Heart left ventricle (tissue), 16 donors: ENCODE measurements around the gene HID1. TPM values are rescaled to one million over a fixed set of nuclear protein-coding genes. Genes with fewer than 3 reads are reported as not detected.

Experiments
- ATAC-seq, 4 donors: fragments of 200-7000 bp; cut with Tn5 transposase; one replicate each; pipeline ENCODE4 v1.9.1; 2020 to 2022; ENCODE audit warnings: moderate library complexity in 4 of 4, mild to moderate bottlenecking in 3 of 4, moderate number of reproducible peaks in 1 of 4
- DNase-seq, 5 donors: peaks; one replicate each; pipeline ENCODE4 v3.0.0-alpha.2; 2020
- H3K27ac ChIP-seq, 12 donors: fragments of 200-600 bp; sonication (generic) in 4 of 12; one replicate each; pipeline versions ENCODE4 v1.5.0 to v1.8.0; 2016 to 2022; ENCODE audit warnings: mild to moderate bottlenecking in 2 of 12
- H3K27me3 ChIP-seq, 9 donors: fragments of 200-600 bp; sonication (generic) in 2 of 9; one replicate each; pipeline versions ENCODE4 v1.5.1 to v1.8.0; 2016 to 2022; ENCODE audit warnings: mild to moderate bottlenecking in 3 of 9
- H3K36me3 ChIP-seq, 9 donors: fragments of 200-600 bp; sonication (generic) in 2 of 9; one replicate each; pipeline versions ENCODE4 v1.5.0 to v1.8.0; 2018 to 2022; ENCODE audit warnings: mild to moderate bottlenecking in 2 of 9
- H3K4me1 ChIP-seq, 12 donors: fragments of 200-600 bp; sonication (generic) in 4 of 12; one replicate each; pipeline versions ENCODE4 v1.5.0 to v1.8.0; 2016 to 2022; ENCODE audit warnings: mild to moderate bottlenecking in 3 of 12
- H3K4me3 ChIP-seq, 12 donors: fragments of 200-600 bp; sonication (generic) in 4 of 12; one replicate each; pipeline versions ENCODE4 v1.5.0 to v1.8.0; 2017 to 2022; ENCODE audit warnings: mild to moderate bottlenecking in 9 of 12, moderate library complexity in 4 of 12
- H3K9me3 ChIP-seq, 12 donors: fragments of 200-600 bp; sonication (generic) in 4 of 12; one replicate each; pipeline versions ENCODE4 v1.5.0 to v1.8.0; 2016 to 2022; ENCODE audit warnings: mild to moderate bottlenecking in 1 of 12
- POLR2A ChIP-seq, 2 donors: fragments of 450-650 bp; IDR thresholded peaks; one replicate each; pipeline ENCODE4 v1.6.1; 2017; ENCODE audit warnings: antibody characterized with exemption in 2 of 2, mild to moderate bottlenecking in 2 of 2, moderate library complexity in 2 of 2
- WGBS, 4 donors: extraction: QIAGEN DNeasy Blood & Tissue Kit in 2 of 4; methylation state at CpG; one replicate each; pipeline versions ENCODE4 v1.1.5 to v1.1.7; 2013 to 2018; 5-methylcytosine and 5-hydroxymethylcytosine counted together
- intact Hi-C, 10 donors: fragments of 100-400 bp; cut with DNase I; formaldehyde crosslinking; loops; one replicate each; pipeline versions ENCODE4 v1.11.1 to v1.14.2; 2022
- polyA plus RNA-seq, 2 donors: library from polyadenylated mRNA; stranded (reverse); fragments of 200-250 nt; gene quantifications; one replicate each; pipeline ENCODE4 v1.2.3, GENCODE V29; 2013
- total RNA-seq, 9 donors: library from RNA; depleted of rRNA in 2 of 9; stranded (reverse); fragments of >200 nt in 2 of 9; fragmentation: NEBNext Ultra II Directional in 3 of 9; extraction: Animal tissue kit (Norgen Biotek cat#: 25700) in 3 of 9; gene quantifications; one replicate each; pipeline versions ENCODE4 v1.1.0 to v1.2.4, GENCODE V29; 2016 to 2023
- TF ChIP-seq, protein P1 (sequence below), 12 donors: fragments of 200-600 bp; sonication (generic) in 4 of 12; IDR thresholded peaks; one replicate each; pipeline versions ENCODE4 v1.5.0 to v1.8.0; 2018 to 2022; ENCODE audit warnings: antibody characterized with exemption in 12 of 12, mild to moderate bottlenecking in 5 of 12
- donor health status: ischemic (EF 13 %, LVEDD 7.1; RV severe dilation, severe dysfunction).
- donor health status: healthy with polysubstance abuse.
- donor health status: DM: no; HTN: yes; CAD: no.
- donor health status: DM: no; HTN: no; CAD: no.
- donor health status: ischemic (EF 25% LVEDD 6.9; RV normal size, moderate dysfunction).
- donor health status: ischemic (EF 25% LVEDD 5.7; RV mildly dilated, moderate dysfunction).
- donor health status: healthy.
- donor health status: DM: yes; HTN: yes; CAD: no.
- donor health status: ischemic (EF 35%, LVEDD 5.7; RV mildly dilated, moderate dysfunction).
- donor health status: nonischemic (EF 11% LVEDD 7.7; RV severe dilation, severe dysfunction).
- donor health status: DM: yes; HTN: yes; CAD: no.
- donor health status: PGD.
- donor health status: ischemic (EF 29% LVEDD 5.4; RV normal size, mild dysfunction).
- donor health status: nonischemic (EF 23%, LVEDD 6.1; RV moderate dilation, normal function).

Gene HID1
- total and polyA plus RNA-seq, 11 donors, result 5.7 to 15.7 (median 9.8) TPM

GRCh38 chr17:75019146-75019545, 46.6 kb upstream of the HID1 start:
- no peaks in the 10 kb centered on the region for H3K27me3 ChIP-seq
- TF ChIP-seq, protein P1, sequence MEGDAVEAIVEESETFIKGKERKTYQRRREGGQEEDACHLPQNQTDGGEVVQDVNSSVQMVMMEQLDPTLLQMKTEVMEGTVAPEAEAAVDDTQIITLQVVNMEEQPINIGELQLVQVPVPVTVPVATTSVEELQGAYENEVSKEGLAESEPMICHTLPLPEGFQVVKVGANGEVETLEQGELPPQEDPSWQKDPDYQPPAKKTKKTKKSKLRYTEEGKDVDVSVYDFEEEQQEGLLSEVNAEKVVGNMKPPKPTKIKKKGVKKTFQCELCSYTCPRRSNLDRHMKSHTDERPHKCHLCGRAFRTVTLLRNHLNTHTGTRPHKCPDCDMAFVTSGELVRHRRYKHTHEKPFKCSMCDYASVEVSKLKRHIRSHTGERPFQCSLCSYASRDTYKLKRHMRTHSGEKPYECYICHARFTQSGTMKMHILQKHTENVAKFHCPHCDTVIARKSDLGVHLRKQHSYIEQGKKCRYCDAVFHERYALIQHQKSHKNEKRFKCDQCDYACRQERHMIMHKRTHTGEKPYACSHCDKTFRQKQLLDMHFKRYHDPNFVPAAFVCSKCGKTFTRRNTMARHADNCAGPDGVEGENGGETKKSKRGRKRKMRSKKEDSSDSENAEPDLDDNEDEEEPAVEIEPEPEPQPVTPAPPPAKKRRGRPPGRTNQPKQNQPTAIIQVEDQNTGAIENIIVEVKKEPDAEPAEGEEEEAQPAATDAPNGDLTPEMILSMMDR (IDR thresholded peaks at IDR 0.05), result no peak
- no peak for TF ChIP-seq POLR2A (IDR thresholded peaks at IDR 0.05)
- H3K4me1 ChIP-seq, result peaks cover 0 to 4% (median 0%) of the 10 kb centered on the region in 12 donors
- no peak overlapping the region for H3K4me3 ChIP-seq
- ATAC-seq (no peak), DNase-seq (no peak)
- WGBS, 4 donors, result 84 to 91% (median 88%) methylated on average over 5 of the region's 5 CpGs
- H3K27ac ChIP-seq, result no peak overlapping the region
- no peaks in the 10 kb centered on the region for H3K9me3 ChIP-seq
- H3K36me3 ChIP-seq, result peaks cover 0 to 69% (median 54%) of the 10 kb centered on the region in 9 donors
- intact Hi-C loops, result no loop called here

- peaks cover 0 to 34% (median 22%) of the 10 kb centered on the region in 12 donors for H3K4me1 ChIP-seq
- H3K9me3 ChIP-seq, result no peaks in the 10 kb centered on the region
- no peak for ATAC-seq
- intact Hi-C loops, result loop anchor here in 9 of 10 donors (2.0 to 5.0 kb wide), 7 partner anchors 20 to 51 kb away; no protein-coding TSS in a partner anchor
- H3K36me3 ChIP-seq, result peaks cover 0 to 23% (median 10%) of the 10 kb centered on the region in 9 donors
- H3K27ac ChIP-seq, result peak overlapping the region; percentile 52 to 96 (median 90)
- no peak for DNase-seq
- 0 to 1% (median 0%) methylated on average over 10 of the region's 10 CpGs for WGBS, 4 donors
- TF ChIP-seq, protein P1 (IDR thresholded peaks at IDR 0.05), result no peak
- TF ChIP-seq POLR2A (IDR thresholded peaks at IDR 0.05), result no peak
- H3K27me3 ChIP-seq, result no peaks in the 10 kb centered on the region
- peak overlapping the region; percentile 68 to 96 (median 89) for H3K4me3 ChIP-seq
Observed at GRCh38 chr17:75013092-75013559, 40.6 kb upstream of the HID1 start.

DNA sequence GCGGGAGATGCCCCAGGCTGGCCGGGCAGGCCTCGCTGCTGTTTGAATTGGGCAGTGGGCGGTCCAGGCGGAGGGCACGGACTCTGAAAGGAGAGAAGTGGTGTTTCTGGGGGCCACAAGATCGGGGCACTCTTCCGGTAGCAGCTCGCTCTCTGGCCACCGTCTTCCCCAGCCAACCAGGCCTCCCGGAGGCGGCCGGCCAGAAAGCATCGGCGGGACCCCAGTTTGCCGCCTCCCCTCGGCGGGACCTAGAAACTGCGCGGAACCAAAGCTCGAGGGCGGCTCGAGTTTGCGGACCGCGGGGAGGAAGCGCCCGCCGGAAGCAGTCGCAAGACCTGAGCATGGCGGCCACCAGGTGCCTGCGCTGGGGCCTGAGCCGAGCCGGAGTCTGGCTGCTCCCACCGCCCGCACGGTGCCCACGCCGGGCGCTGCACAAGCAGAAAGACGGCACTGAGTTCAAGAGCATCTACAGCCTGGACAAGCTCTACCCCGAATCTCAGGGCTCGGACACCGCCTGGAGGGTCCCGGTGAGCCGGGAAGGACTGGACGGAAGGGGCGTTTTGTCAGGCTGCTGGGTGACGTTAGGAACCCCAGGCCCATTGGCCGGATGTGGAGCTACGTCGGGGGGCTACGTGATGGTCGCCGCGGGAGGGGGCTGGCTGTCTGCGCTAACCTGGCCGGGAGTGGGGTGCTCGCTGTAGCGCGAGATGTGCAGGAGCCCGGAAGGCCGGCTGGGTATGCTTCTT, 40.0 kb upstream of the HID1 start, which contains the start of gene MRPL58:
TSS of gene MRPL58 (plus strand) at position 325 of the 746 bp plus-strand sequence. CDS start at position 342, 17 bp downstream.
- peak; percentile 83 to 90 (median 87) for DNase-seq
- Histone ChIP-seq H3K4me1 (peaks cover 0 to 34% (median 22%) of the 10 kb centered on the region in 12 donors), H3K27ac (peak within 1 kb of the TSS; percentile 52 to 96 (median 90)), H3K36me3 (peaks cover 0 to 17% (median 7%) of the 10 kb centered on the region in 9 donors), H3K9me3 (no peaks in the 10 kb centered on the region), H3K27me3 (no peaks in the 10 kb centered on the region), H3K4me3 (peak within 1 kb of the TSS; percentile 68 to 96 (median 89))
- peak; percentile 76 to 93 (median 91) for ATAC-seq
- intact Hi-C loops, result loop anchor here in 9 of 10 donors (1.0 to 5.0 kb wide), 9 partner anchors 20 to 51 kb away; partner anchors contain the start of gene CDR2L (in 1 of the 9)
- 1 to 4% (median 2%) methylated on average over 34 to 63 of the region's 63 CpGs for WGBS, 4 donors
- TF ChIP-seq, protein P1 (IDR thresholded peaks at IDR 0.05), result peak; percentile 37 to 76 (median 64)
- no peak for TF ChIP-seq POLR2A (IDR thresholded peaks at IDR 0.05)

DNA sequence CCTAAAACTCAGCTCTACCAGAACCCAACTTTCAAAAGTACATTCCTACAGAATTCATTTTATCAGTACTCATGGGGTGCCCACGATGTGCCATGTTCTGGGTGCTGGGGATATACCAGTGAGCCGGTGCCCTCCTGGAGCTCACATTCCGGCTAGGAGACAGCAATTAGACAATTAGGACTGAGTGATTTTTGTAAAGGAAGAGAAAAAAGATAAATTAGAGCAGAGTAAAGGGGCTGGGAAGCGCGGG, 39.5 kb upstream of the HID1 start:
- Histone ChIP-seq H3K4me3 (peak overlapping the region; percentile 68 to 96 (median 89)), H3K36me3 (peaks cover 0 to 12% (median 7%) of the 10 kb centered on the region in 9 donors), H3K4me1 (peaks cover 0 to 34% (median 22%) of the 10 kb centered on the region in 12 donors), H3K27ac (peak overlapping the region; percentile 52 to 96 (median 90)), H3K9me3 (no peaks in the 10 kb centered on the region), H3K27me3 (no peaks in the 10 kb centered on the region)
- WGBS, 4 donors, result 20 to 39% (median 36%) methylated on average over 5 of the region's 5 CpGs
- intact Hi-C loops, result loop anchor here in 9 of 10 donors (1.0 to 5.0 kb wide), 9 partner anchors 21 to 51 kb away; partner anchors contain the start of gene CDR2L (in 1 of the 9)
- DNase-seq (no peak), ATAC-seq (no peak)
- TF ChIP-seq, protein P1 (IDR thresholded peaks at IDR 0.05), result no peak
- no peak for TF ChIP-seq POLR2A (IDR thresholded peaks at IDR 0.05)
